Measurements from ENCODE around the gene MYOM1.

DNA sequence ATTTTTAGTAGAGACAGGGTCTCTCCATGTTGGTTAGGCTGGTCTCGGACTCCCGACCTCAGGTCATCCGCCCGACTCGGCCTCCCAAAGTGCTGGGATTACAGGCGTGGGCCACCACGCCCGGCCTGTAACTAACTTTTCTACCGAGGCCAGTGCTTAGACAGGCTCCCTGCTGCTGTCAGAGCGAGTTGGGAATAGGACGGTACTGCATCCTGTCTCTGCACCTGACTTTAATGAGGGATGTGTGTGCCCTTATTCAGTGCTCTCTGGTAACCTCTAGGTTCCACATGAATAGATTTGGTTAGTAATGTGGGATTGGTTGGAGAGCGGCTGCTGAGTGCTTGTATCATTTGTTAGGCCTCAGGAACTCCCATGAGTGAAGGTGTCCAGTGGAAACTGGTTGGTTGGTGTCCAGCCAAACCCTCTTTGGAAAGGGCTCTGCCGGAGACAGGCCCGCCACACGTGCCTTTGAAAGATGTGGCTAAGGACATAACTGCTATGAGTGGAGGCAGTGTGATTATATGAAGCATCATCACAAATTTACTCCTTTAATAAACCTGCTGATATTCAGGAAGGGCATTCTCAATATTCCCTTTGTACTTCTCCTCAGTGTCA lies 36.6 kb downstream of the MYOM1 start:
- TF ChIP-seq, protein P1, sequence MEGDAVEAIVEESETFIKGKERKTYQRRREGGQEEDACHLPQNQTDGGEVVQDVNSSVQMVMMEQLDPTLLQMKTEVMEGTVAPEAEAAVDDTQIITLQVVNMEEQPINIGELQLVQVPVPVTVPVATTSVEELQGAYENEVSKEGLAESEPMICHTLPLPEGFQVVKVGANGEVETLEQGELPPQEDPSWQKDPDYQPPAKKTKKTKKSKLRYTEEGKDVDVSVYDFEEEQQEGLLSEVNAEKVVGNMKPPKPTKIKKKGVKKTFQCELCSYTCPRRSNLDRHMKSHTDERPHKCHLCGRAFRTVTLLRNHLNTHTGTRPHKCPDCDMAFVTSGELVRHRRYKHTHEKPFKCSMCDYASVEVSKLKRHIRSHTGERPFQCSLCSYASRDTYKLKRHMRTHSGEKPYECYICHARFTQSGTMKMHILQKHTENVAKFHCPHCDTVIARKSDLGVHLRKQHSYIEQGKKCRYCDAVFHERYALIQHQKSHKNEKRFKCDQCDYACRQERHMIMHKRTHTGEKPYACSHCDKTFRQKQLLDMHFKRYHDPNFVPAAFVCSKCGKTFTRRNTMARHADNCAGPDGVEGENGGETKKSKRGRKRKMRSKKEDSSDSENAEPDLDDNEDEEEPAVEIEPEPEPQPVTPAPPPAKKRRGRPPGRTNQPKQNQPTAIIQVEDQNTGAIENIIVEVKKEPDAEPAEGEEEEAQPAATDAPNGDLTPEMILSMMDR (IDR thresholded peaks at IDR 0.05): no peak
- no peak for TF ChIP-seq POLR2A (IDR thresholded peaks at IDR 0.05)

Data from Peyer's patch (tissue), 4 donors.